ENCODE data around the gene FERMT1. TPM values are rescaled to one million over a fixed set of nuclear protein-coding genes. Genes with fewer than 3 reads are reported as not detected.

The FERMT1 gene
- total and polyA plus RNA-seq, 3 experiments from 2014 or later: 0.22 to 0.26 TPM; not detected in 1

- no peak for DNase-seq
- Mint-ChIP-seq H3K9me3 (no peaks in the 10 kb centered on the region), H3K27me3 (peaks cover 39 to 60% of the 10 kb centered on the region in 2 donors), H3K36me3 (no peaks in the 10 kb centered on the region), H3K27ac (no peak overlapping the region), H3K4me1 (peaks cover 5 to 12% (median 6%) of the 10 kb centered on the region in 3 donors), H3K4me3 (no peak overlapping the region)
- no peak overlapping the region for H3K27ac ChIP-seq (ENCODE audit: low read depth, low read length)
- H3K27me3 ChIP-seq (ENCODE audit: insufficient read depth, low read length, poor library complexity, severe bottlenecking): peaks cover 16% of the 10 kb centered on the region
- H3K4me3 ChIP-seq (ENCODE audit: low read length): no peak overlapping the region
- H3K36me3 ChIP-seq (ENCODE audit: insufficient read depth, low read length): no peaks in the 10 kb centered on the region
- H3K9me3 ChIP-seq (ENCODE audit: low read length): no peaks in the 10 kb centered on the region
- ChIA-PET POLR2A (no interaction called here), CTCF (no interaction called here)
- H3K4me1 ChIP-seq (ENCODE audit: insufficient read depth, low read length): no peaks in the 10 kb centered on the region
Observed at GRCh38 chr20:6123649-6124014, 802 bp upstream of the FERMT1 start.

- H3K27ac ChIP-seq (ENCODE audit: low read depth, low read length): no peak overlapping the region
- no peaks in the 10 kb centered on the region for H3K36me3 ChIP-seq (ENCODE audit: insufficient read depth, low read length)
- ChIA-PET POLR2A (no interaction called here), CTCF (no interaction called here)
- H3K27me3 ChIP-seq (ENCODE audit: insufficient read depth, low read length, poor library complexity, severe bottlenecking): peaks cover 16% of the 10 kb centered on the region
- Mint-ChIP-seq H3K36me3 (no peaks in the 10 kb centered on the region), H3K4me3 (peak overlapping the region in 4 of 7 donors; percentile 2 to 56 (median 28)), H3K27ac (no peak overlapping the region), H3K4me1 (peaks cover 5 to 12% (median 6%) of the 10 kb centered on the region in 3 donors), H3K9me3 (no peaks in the 10 kb centered on the region), H3K27me3 (peaks cover 38 to 59% of the 10 kb centered on the region in 2 donors)
- no peaks in the 10 kb centered on the region for H3K9me3 ChIP-seq (ENCODE audit: low read length)
- H3K4me1 ChIP-seq (ENCODE audit: insufficient read depth, low read length): no peaks in the 10 kb centered on the region
- no peak overlapping the region for H3K4me3 ChIP-seq (ENCODE audit: low read length)
- DNase-seq: no peak
Observed at GRCh38 chr20:6122111-6122872, 538 bp downstream of the FERMT1 start.

DNA sequence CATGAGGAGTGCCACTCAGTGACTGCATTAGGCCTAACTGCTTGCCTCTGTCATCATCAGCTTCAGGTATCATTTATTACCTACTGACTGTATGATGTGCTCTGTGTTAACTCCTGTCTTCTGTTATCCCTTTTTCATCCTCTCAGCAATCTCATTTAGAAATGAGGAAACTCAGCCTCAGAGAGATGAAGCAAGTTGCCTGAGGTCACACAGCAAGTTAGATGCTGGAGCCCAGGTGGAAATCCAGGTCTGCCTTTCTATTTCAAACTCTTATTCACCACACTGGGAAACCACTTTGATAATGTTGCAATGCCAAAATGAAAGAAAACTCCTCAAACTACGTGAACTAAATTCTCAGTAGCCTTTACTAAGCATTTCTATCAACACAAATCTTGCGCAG is 1.3 kb downstream of the FERMT1 start:
- POLR2A ChIA-PET: no interaction called here
- Histone ChIP-seq H3K4me1 (ENCODE audit: insufficient read depth, low read length) (no peaks in the 10 kb centered on the region), H3K4me3 (ENCODE audit: low read length) (no peak overlapping the region), H3K27ac (ENCODE audit: low read depth, low read length) (no peak overlapping the region), H3K9me3 (ENCODE audit: low read length) (no peaks in the 10 kb centered on the region), H3K36me3 (ENCODE audit: insufficient read depth, low read length) (no peaks in the 10 kb centered on the region), H3K27me3 (ENCODE audit: insufficient read depth, low read length, poor library complexity, severe bottlenecking) (peaks cover 16% of the 10 kb centered on the region)
- no peaks in the 10 kb centered on the region for H3K9me3 Mint-ChIP-seq
- H3K4me1 Mint-ChIP-seq: peaks cover 5 to 12% (median 6%) of the 10 kb centered on the region in 3 donors
- no peak for DNase-seq
- H3K27ac Mint-ChIP-seq: no peak overlapping the region
- CTCF ChIA-PET: no interaction called here
- no peaks in the 10 kb centered on the region for H3K36me3 Mint-ChIP-seq
- peaks cover 37 to 54% of the 10 kb centered on the region in 2 donors for H3K27me3 Mint-ChIP-seq
- peak overlapping the region in 1 of 7 donors; percentile 56 for H3K4me3 Mint-ChIP-seq

GRCh38 chr20:6120491-6120988 is 2.3 kb downstream of the FERMT1 start:
- no peaks in the 10 kb centered on the region for H3K36me3 Mint-ChIP-seq
- Histone ChIP-seq H3K27ac (ENCODE audit: low read depth, low read length) (no peak overlapping the region), H3K27me3 (ENCODE audit: insufficient read depth, low read length, poor library complexity, severe bottlenecking) (peaks cover 15% of the 10 kb centered on the region), H3K36me3 (ENCODE audit: insufficient read depth, low read length) (no peaks in the 10 kb centered on the region), H3K4me1 (ENCODE audit: insufficient read depth, low read length) (no peaks in the 10 kb centered on the region), H3K4me3 (ENCODE audit: low read length) (no peak overlapping the region), H3K9me3 (ENCODE audit: low read length) (no peaks in the 10 kb centered on the region)
- POLR2A ChIA-PET: no interaction called here
- H3K9me3 Mint-ChIP-seq: no peaks in the 10 kb centered on the region
- H3K4me3 Mint-ChIP-seq: no peak overlapping the region
- DNase-seq: no peak
- H3K27ac Mint-ChIP-seq: no peak overlapping the region
- CTCF ChIA-PET: no interaction called here
- H3K27me3 Mint-ChIP-seq: peaks cover 37 to 49% of the 10 kb centered on the region in 2 donors
- H3K4me1 Mint-ChIP-seq: peaks cover 5 to 12% (median 6%) of the 10 kb centered on the region in 3 donors

DNA sequence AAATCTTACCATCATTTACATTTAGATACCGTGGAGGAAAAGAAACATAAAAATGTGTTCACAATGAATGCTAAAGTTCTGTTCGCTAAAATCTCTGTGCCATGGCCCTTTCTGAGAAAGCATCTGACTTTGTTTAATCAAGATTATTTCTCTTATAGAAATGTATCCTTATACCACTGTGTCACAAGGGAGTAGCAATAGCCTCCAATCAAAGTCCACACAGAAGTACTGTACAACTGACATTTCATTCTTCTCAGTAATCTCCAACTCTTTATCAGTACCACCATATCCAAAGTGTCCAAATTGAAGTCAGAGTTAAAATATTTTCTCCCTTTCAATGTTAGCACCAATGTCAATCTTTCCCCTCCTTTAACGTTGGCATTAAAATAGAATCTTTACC is 6.1 kb downstream of the FERMT1 start:
- no peak overlapping the region for H3K4me3 Mint-ChIP-seq

GRCh38 chr20:6115221-6115895 is 7.5 kb downstream of the FERMT1 start:
- no peak overlapping the region for H3K4me3 ChIP-seq (ENCODE audit: low read length)
- no peaks in the 10 kb centered on the region for H3K36me3 ChIP-seq (ENCODE audit: insufficient read depth, low read length)
- POLR2A ChIA-PET: no interaction called here
- Mint-ChIP-seq H3K27me3 (peaks cover 7 to 16% of the 10 kb centered on the region in 2 donors), H3K27ac (no peak overlapping the region), H3K4me3 (no peak overlapping the region), H3K9me3 (peaks cover 8 to 20% (median 19%) of the 10 kb centered on the region in 5 donors), H3K36me3 (no peaks in the 10 kb centered on the region), H3K4me1 (no peaks in the 10 kb centered on the region)
- CTCF ChIA-PET: interaction anchor here (1.1 kb wide), 2 partner anchors 9 to 12 kb away, joined by 3 to 4 read pairs; no protein-coding TSS in a partner anchor
- no peak overlapping the region for H3K27ac ChIP-seq (ENCODE audit: low read depth, low read length)
- H3K9me3 ChIP-seq (ENCODE audit: low read length): no peaks in the 10 kb centered on the region
- DNase-seq: no peak
- H3K27me3 ChIP-seq (ENCODE audit: insufficient read depth, low read length, poor library complexity, severe bottlenecking): no peaks in the 10 kb centered on the region
- H3K4me1 ChIP-seq (ENCODE audit: insufficient read depth, low read length): no peaks in the 10 kb centered on the region

More for the DNA sequence above, 6.1 kb downstream of the FERMT1 start:
- Histone ChIP-seq H3K27me3 (ENCODE audit: insufficient read depth, low read length, poor library complexity, severe bottlenecking) (peaks cover 5% of the 10 kb centered on the region), H3K4me1 (ENCODE audit: insufficient read depth, low read length) (no peaks in the 10 kb centered on the region), H3K27ac (ENCODE audit: low read depth, low read length) (no peak overlapping the region), H3K9me3 (ENCODE audit: low read length) (no peaks in the 10 kb centered on the region), H3K36me3 (ENCODE audit: insufficient read depth, low read length) (no peaks in the 10 kb centered on the region), H3K4me3 (ENCODE audit: low read length) (no peak overlapping the region)
- ChIA-PET CTCF (no interaction called here), POLR2A (no interaction called here)
- Mint-ChIP-seq H3K9me3 (peaks cover 8 to 20% (median 19%) of the 10 kb centered on the region in 5 donors), H3K27ac (no peak overlapping the region), H3K36me3 (no peaks in the 10 kb centered on the region), H3K4me1 (no peaks in the 10 kb centered on the region), H3K27me3 (peaks cover 12 to 27% of the 10 kb centered on the region in 2 donors)
- DNase-seq: no peak

GRCh38 chr20:6114696-6115095 is 8.1 kb downstream of the FERMT1 start:
- Mint-ChIP-seq H3K27ac (no peak overlapping the region), H3K27me3 (peaks cover 7 to 15% of the 10 kb centered on the region in 2 donors), H3K9me3 (peaks cover 8 to 20% (median 19%) of the 10 kb centered on the region in 5 donors), H3K4me3 (no peak overlapping the region), H3K36me3 (no peaks in the 10 kb centered on the region), H3K4me1 (no peaks in the 10 kb centered on the region)
- Histone ChIP-seq H3K9me3 (ENCODE audit: low read length) (no peaks in the 10 kb centered on the region), H3K27me3 (ENCODE audit: insufficient read depth, low read length, poor library complexity, severe bottlenecking) (no peaks in the 10 kb centered on the region), H3K4me3 (ENCODE audit: low read length) (no peak overlapping the region), H3K4me1 (ENCODE audit: insufficient read depth, low read length) (no peaks in the 10 kb centered on the region), H3K27ac (ENCODE audit: low read depth, low read length) (no peak overlapping the region), H3K36me3 (ENCODE audit: insufficient read depth, low read length) (no peaks in the 10 kb centered on the region)
- ChIA-PET POLR2A (no interaction called here), CTCF (interaction anchor here (1.1 kb wide), 1 partner anchor 9 kb away, joined by 4 read pairs; no protein-coding TSS in a partner anchor)
- DNase-seq: no peak

DNA sequence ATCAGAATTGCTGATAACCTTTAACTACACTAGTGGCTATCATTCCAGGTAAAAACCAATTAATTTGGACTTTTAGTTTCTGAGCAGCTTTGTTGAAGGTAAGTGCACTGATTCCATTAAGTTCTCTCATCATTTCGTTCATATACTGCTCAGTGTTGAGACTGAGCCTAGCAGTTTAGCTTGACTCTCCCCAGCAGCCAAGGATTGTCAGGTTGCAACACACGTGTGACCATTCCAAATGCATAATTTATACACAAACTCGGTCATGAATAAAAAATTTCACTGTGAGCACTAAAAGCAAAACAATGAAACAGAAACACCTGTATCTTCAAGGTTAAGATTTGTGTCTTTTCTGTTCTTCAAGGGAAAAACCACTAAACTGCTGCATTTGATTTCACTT is 8.9 kb downstream of the FERMT1 start:
- Histone ChIP-seq H3K9me3 (ENCODE audit: low read length) (no peaks in the 10 kb centered on the region), H3K4me3 (ENCODE audit: low read length) (no peak overlapping the region), H3K36me3 (ENCODE audit: insufficient read depth, low read length) (no peaks in the 10 kb centered on the region), H3K27ac (ENCODE audit: low read depth, low read length) (no peak overlapping the region), H3K27me3 (ENCODE audit: insufficient read depth, low read length, poor library complexity, severe bottlenecking) (no peaks in the 10 kb centered on the region), H3K4me1 (ENCODE audit: insufficient read depth, low read length) (no peaks in the 10 kb centered on the region)
- Mint-ChIP-seq H3K4me1 (no peaks in the 10 kb centered on the region), H3K9me3 (peaks cover 8 to 20% (median 19%) of the 10 kb centered on the region in 5 donors), H3K27me3 (peaks cover 8 to 12% of the 10 kb centered on the region in 2 donors), H3K27ac (no peak overlapping the region), H3K36me3 (no peaks in the 10 kb centered on the region), H3K4me3 (no peak overlapping the region)
- POLR2A ChIA-PET: no interaction called here
- CTCF ChIA-PET: no interaction called here
- DNase-seq: no peak
